ENCODE results near the gene RNU5D-1.

RNU5D-1 gene

DNA sequence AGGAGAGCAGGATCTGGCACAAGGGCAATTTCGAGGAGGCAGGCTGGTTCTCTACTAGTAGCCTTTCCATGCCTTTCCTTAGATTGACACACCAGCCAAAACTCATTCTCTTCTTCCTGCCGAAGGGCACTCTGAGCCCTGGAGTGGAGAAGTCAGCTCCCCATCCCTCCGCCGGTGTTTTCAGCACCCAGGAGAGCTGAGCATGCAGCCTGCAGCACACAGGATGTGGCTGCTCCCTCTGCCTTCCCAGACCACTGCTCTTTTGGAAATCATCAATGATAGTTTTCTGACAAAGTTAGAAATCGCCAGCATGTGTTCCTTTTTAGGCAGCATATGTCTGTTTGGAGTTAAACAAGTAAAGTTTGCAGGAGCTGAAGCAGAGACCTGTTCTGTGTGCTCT is 11.7 kb downstream of the RNU5D-1 start:
- TF ChIP-seq, protein P1, sequence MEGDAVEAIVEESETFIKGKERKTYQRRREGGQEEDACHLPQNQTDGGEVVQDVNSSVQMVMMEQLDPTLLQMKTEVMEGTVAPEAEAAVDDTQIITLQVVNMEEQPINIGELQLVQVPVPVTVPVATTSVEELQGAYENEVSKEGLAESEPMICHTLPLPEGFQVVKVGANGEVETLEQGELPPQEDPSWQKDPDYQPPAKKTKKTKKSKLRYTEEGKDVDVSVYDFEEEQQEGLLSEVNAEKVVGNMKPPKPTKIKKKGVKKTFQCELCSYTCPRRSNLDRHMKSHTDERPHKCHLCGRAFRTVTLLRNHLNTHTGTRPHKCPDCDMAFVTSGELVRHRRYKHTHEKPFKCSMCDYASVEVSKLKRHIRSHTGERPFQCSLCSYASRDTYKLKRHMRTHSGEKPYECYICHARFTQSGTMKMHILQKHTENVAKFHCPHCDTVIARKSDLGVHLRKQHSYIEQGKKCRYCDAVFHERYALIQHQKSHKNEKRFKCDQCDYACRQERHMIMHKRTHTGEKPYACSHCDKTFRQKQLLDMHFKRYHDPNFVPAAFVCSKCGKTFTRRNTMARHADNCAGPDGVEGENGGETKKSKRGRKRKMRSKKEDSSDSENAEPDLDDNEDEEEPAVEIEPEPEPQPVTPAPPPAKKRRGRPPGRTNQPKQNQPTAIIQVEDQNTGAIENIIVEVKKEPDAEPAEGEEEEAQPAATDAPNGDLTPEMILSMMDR (conservative IDR thresholded peaks at IDR 0.05; ENCODE audit: low read depth, low read length) = no peak
- Histone ChIP-seq H3K4me2 (no peak overlapping the region), H3K79me2 (ENCODE audit: insufficient read depth, low read depth) (no peaks in the 10 kb centered on the region), H3K27ac (no peak overlapping the region), H3K4me3 (IDR thresholded peaks at IDR 0.05; ENCODE audit: insufficient read depth, low read depth, low read length) (no peak overlapping the region), H3K4me1 (ENCODE audit: low read depth, poor library complexity, severe bottlenecking) (peaks cover 66% of the 10 kb centered on the region), H4K20me1 (ENCODE audit: insufficient read depth) (no peaks in the 10 kb centered on the region), H3K36me3 (ENCODE audit: insufficient read depth) (no peaks in the 10 kb centered on the region), H2AFZ (ENCODE audit: low read depth) (no peak overlapping the region), H3K9ac (no peak overlapping the region), H3K27me3 (ENCODE audit: insufficient read depth, low read depth) (no peaks in the 10 kb centered on the region)

DNA sequence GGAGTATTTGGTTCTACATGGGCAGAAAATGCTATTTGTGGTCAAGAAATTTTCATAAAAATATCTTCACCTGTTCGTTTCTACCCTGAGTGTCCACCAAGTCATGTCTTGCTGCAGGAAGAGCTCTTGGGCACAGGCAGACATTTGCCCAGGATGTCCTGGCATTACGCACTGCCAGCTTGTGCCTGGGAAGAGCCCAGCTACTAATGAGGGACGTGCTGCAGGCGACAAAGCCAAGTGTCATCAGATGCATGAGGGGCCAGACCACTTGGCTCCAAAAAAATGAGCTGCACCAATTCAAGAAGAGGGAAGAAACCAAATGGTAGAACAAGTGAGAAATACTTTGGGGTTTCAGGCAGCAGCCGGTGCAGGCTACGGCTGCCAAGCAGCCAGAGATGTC is 12.9 kb downstream of the RNU5D-1 start:
- peak overlapping the region; percentile 60 for H3K4me2 ChIP-seq
- H4K20me1 ChIP-seq (ENCODE audit: insufficient read depth) = no peaks in the 10 kb centered on the region
- H3K27me3 ChIP-seq (ENCODE audit: insufficient read depth, low read depth) = no peaks in the 10 kb centered on the region
- no peak overlapping the region for H3K9ac ChIP-seq
- H3K36me3 ChIP-seq (ENCODE audit: insufficient read depth) = no peaks in the 10 kb centered on the region
- H3K79me2 ChIP-seq (ENCODE audit: insufficient read depth, low read depth) = no peaks in the 10 kb centered on the region
- H3K4me3 ChIP-seq (IDR thresholded peaks at IDR 0.05; ENCODE audit: insufficient read depth, low read depth, low read length) = no peak overlapping the region
- 0 out of 2 replicates have a peak overlapping the region, but pooled peaks have one; percentile 0 for H2AFZ ChIP-seq (ENCODE audit: low read depth)
- H3K27ac ChIP-seq = peak overlapping the region; percentile 10; the same call in 1 of the 2 replicates
- TF ChIP-seq, protein P1 (conservative IDR thresholded peaks at IDR 0.05; ENCODE audit: low read depth, low read length) = no peak
- H3K4me1 ChIP-seq (ENCODE audit: low read depth, poor library complexity, severe bottlenecking) = peaks cover 75% of the 10 kb centered on the region

DNA sequence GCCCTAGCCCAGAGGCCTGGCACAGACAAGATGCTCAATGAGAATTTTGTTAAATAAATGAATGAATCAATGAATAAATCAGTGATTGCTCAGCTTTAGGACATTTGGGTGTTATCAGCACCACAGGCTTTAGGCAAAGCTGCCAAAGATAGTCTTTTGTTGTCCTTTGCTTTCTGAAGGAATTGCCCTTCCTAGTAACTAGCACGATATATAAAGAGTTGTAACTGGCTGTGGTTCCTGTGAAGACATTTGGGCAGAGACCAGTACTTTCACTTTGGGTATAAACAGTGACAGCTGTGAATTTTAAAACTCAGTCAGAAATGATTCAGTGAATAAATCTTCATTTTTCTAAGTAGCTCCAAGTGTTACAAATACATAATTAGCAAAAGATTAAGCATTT is 13.3 kb downstream of the RNU5D-1 start:
- H4K20me1 ChIP-seq (ENCODE audit: insufficient read depth) = no peaks in the 10 kb centered on the region
- peak overlapping the region; percentile 10; the same call in 1 of the 2 replicates for H3K27ac ChIP-seq
- H3K9ac ChIP-seq = no peak overlapping the region
- peaks cover 79% of the 10 kb centered on the region for H3K4me1 ChIP-seq (ENCODE audit: low read depth, poor library complexity, severe bottlenecking)
- no peaks in the 10 kb centered on the region for H3K27me3 ChIP-seq (ENCODE audit: insufficient read depth, low read depth)
- no peaks in the 10 kb centered on the region for H3K36me3 ChIP-seq (ENCODE audit: insufficient read depth)
- no peaks in the 10 kb centered on the region for H3K79me2 ChIP-seq (ENCODE audit: insufficient read depth, low read depth)
- H3K4me2 ChIP-seq = peak overlapping the region; percentile 60
- TF ChIP-seq, protein P1 (conservative IDR thresholded peaks at IDR 0.05; ENCODE audit: low read depth, low read length) = no peak
- H2AFZ ChIP-seq (ENCODE audit: low read depth) = peak overlapping the region; percentile 0; the same call in 1 of the 2 replicates
- no peak overlapping the region for H3K4me3 ChIP-seq (IDR thresholded peaks at IDR 0.05; ENCODE audit: insufficient read depth, low read depth, low read length)

DNA sequence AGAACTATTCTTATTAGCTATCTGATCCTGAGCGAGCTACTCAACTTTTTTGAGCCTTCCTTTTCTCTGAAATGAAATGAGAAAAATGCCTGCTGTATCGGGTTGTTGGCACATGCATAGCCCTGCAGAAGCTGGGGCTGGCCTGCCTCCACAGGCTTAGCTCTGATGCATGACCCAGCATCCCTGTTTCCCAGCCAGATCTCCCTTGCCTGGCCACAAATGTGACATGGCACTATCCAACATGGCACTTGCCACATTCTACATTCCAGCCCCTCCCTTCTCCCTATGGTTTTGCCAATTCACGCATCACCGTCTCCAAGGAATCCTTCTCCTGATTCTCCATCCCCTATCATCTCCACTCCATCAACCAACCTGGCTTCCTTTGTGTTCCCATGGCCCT is 13.8 kb downstream of the RNU5D-1 start:
- TF ChIP-seq, protein P1 (conservative IDR thresholded peaks at IDR 0.05; ENCODE audit: low read depth, low read length) = no peak
- H3K79me2 ChIP-seq (ENCODE audit: insufficient read depth, low read depth) = no peaks in the 10 kb centered on the region
- no peak overlapping the region; the same call in 1 of the 2 replicates for H3K27ac ChIP-seq
- no peaks in the 10 kb centered on the region for H3K36me3 ChIP-seq (ENCODE audit: insufficient read depth)
- H3K4me3 ChIP-seq (IDR thresholded peaks at IDR 0.05; ENCODE audit: insufficient read depth, low read depth, low read length) = no peak overlapping the region
- no peaks in the 10 kb centered on the region for H3K27me3 ChIP-seq (ENCODE audit: insufficient read depth, low read depth)
- no peak overlapping the region for H3K9ac ChIP-seq
- peak overlapping the region; percentile 60 for H3K4me2 ChIP-seq
- no peaks in the 10 kb centered on the region for H4K20me1 ChIP-seq (ENCODE audit: insufficient read depth)
- 0 out of 2 replicates have a peak overlapping the region, but pooled peaks have one; percentile 0 for H2AFZ ChIP-seq (ENCODE audit: low read depth)
- peaks cover 76% of the 10 kb centered on the region for H3K4me1 ChIP-seq (ENCODE audit: low read depth, poor library complexity, severe bottlenecking)
